Neural crest cell (in vitro differentiated cells): Measurements from ENCODE around the gene ACD. TPM values are rescaled to one million over a fixed set of nuclear protein-coding genes. Genes with fewer than 3 reads are reported as not detected.

Experiments
- DNase-seq: peaks from one replicate; pipeline ENCODE4 v3.0.0; 2021; ENCODE audit warnings: low read depth, mixed read lengths, low spot score
- H3K27ac Mint-ChIP-seq: one replicate; pipeline ENCODE4 v1.8.0; 2021; ENCODE audit warnings: mild to moderate bottlenecking, mixed read lengths; ENCODE audit not compliant: unreplicated experiment
- H3K27me3 Mint-ChIP-seq: 2 replicates; pipeline ENCODE4 v1.8.0; 2021; ENCODE audit warnings: low read depth, mild to moderate bottlenecking, mixed read lengths
- H3K36me3 Mint-ChIP-seq: 2 replicates; pipeline ENCODE4 v1.8.0; 2021; ENCODE audit warnings: low read depth, mild to moderate bottlenecking, mixed read lengths
- H3K4me1 Mint-ChIP-seq: 2 replicates; pipeline ENCODE4 v1.8.0; 2021; ENCODE audit warnings: mixed read lengths
- H3K4me3 Mint-ChIP-seq: one replicate; pipeline ENCODE4 v1.8.0; 2021; ENCODE audit warnings: mild to moderate bottlenecking, mixed read lengths
- H3K9me3 Mint-ChIP-seq: 2 replicates; pipeline ENCODE4 v1.8.0; 2021; ENCODE audit warnings: mixed read lengths
- CTCF ChIP-seq: fragments of 200-600 bp; sonication (generic); conservative IDR thresholded peaks from 2 replicates; pipeline ENCODE4 v1.5.0; 2021; ENCODE audit warnings: antibody characterized with exemption, mild to moderate bottlenecking
- total RNA-seq: library from RNA; stranded (reverse); gene quantifications from 2 replicates; pipeline ENCODE4 v1.2.1, GENCODE V29; 2021

Gene ACD
- total RNA-seq, 1 donor from 2014 or later = 39.3 TPM

GRCh38 chr16:67667453-67667816 lies 7.4 kb upstream of the ACD start:
- peaks cover 24% of the 10 kb centered on the region for H3K4me1 Mint-ChIP-seq
- H3K4me3 Mint-ChIP-seq = peak overlapping the region; percentile 86
- DNase-seq = no peak
- no peak overlapping the region for H3K27ac Mint-ChIP-seq
- no peak for TF ChIP-seq CTCF
- no peaks in the 10 kb centered on the region for H3K27me3 Mint-ChIP-seq
- no peaks in the 10 kb centered on the region for H3K9me3 Mint-ChIP-seq
- peaks cover 3% of the 10 kb centered on the region for H3K36me3 Mint-ChIP-seq

DNA sequence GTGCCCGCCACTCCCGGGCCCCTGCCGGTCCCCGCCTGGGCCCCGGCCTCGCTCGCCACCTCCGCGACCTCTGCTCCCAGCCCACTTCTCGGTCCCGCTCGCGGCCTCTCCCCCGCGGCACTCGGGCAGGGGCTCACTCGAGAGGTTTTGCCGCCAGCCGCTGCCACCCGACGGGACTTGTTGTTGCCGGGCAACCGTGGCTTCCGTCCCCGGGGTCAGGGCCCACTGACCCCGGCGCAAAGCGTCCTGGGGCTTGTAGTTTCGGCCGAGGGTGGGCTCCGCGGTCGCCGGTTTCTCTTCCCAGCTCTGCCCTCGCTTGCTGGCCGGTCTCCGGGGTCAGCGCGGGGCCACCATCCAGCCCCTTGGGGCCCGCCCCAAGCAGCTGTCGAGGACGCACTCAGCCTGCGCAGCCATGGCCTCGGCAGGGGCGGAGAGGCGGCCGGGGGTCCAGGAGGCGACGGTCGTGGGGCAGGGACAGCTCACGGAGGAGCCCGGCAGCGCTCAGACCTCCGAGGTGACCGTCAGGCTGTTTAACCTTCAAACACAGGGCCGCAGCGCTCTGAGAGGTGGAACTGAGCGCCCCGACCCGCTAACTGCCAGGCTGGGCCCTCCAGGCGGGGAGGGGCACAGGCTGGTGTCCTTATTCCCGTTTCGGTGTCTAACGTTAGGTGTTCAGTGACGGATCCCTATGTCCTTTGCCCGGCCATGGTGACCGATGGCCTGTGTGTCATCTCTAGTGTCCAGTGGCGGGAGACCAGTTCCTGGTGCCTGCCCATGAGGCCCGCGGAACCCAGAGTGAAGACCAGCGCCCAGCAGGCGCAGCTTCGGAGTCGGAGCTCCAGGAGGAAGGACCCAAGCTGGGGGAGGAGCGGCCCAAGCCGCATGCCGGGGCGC lies 6.7 kb upstream of the ACD start, which contains the start of the genes C16orf86 and ENKD1:
C16orf86 (plus strand) TSS at position 256 of the 894 bp plus-strand sequence; CDS start at position 413, 157 bp downstream.
ENKD1 (minus strand) TSS at position 192 of the 894 bp plus-strand sequence. CDS start 308 bp downstream, outside the sequence.
- H3K4me1 Mint-ChIP-seq = peaks cover 24% of the 10 kb centered on the region
- peak within 1 kb of the TSS; percentile 86 for H3K4me3 Mint-ChIP-seq
- H3K27ac Mint-ChIP-seq = no peak within 1 kb of the TSS
- H3K36me3 Mint-ChIP-seq = peaks cover 3% of the 10 kb centered on the region
- H3K9me3 Mint-ChIP-seq = no peaks in the 10 kb centered on the region
- no peak for TF ChIP-seq CTCF
- no peaks in the 10 kb centered on the region for H3K27me3 Mint-ChIP-seq
- peak; percentile 81 for DNase-seq

DNA sequence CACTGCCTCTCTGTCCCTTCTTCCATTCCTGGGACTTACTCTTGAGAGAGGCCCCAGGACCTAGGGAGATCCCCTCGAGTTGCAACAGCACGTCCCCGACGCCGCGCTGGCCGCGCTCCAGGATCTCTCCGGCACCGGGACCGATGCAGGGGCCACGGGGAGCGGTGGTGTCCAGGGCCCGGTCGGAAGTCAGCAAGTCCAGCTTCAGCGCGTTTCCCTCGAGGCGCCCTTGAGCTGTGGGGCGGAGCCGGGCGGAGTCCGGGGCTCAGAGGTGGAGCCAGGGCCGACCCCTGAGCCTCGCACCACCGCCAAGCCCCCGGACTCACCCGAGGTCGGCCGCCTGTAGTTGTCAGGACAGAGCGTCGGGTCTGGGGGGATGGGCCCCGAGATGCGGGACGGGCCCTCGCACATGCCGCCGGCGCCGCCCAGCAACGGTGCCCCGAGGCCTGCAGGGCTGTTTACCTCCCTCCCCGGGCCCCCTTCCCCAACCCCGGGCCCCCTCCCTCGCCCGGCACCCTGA lies 6.0 kb upstream of the ACD start:
- H3K36me3 Mint-ChIP-seq = peaks cover 3% of the 10 kb centered on the region
- DNase-seq = peak; percentile 59
- no peak overlapping the region for H3K27ac Mint-ChIP-seq
- peaks cover 28% of the 10 kb centered on the region for H3K4me1 Mint-ChIP-seq
- H3K4me3 Mint-ChIP-seq = peak overlapping the region; percentile 72
- H3K9me3 Mint-ChIP-seq = no peaks in the 10 kb centered on the region
- peaks cover 3% of the 10 kb centered on the region for H3K27me3 Mint-ChIP-seq
- TF ChIP-seq CTCF = no peak

- no peak for DNase-seq
- Mint-ChIP-seq H3K27ac (no peak overlapping the region), H3K36me3 (peaks cover 3% of the 10 kb centered on the region), H3K4me3 (peak overlapping the region; percentile 72), H3K9me3 (no peaks in the 10 kb centered on the region), H3K4me1 (peaks cover 31% of the 10 kb centered on the region), H3K27me3 (peaks cover 6% of the 10 kb centered on the region)
- TF ChIP-seq CTCF = no peak
Observed at GRCh38 chr16:67665598-67665997, 5.5 kb upstream of the ACD start.

DNA sequence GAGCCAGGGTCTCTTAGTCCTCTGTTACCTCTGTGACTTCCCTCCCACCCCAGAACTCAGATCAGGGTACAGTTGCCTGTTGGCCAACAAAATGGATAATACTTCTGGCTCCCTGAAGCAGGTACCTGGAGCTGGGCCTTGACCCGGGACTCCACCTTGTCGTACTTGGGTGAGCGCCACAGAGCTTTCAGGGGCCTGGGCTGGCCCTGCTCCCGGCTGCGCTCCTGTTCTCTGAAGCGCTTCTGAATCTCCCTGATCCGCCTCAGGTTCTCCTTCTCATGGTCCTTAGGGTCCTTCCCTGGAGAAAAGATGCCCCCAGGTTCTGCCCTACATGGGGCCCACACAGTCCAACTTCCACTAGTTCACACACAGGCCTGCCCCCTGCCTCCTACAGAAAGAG lies 4.8 kb upstream of the ACD start:
- DNase-seq = no peak
- Mint-ChIP-seq H3K27me3 (peaks cover 8% of the 10 kb centered on the region), H3K36me3 (peaks cover 3% of the 10 kb centered on the region), H3K4me1 (peaks cover 33% of the 10 kb centered on the region), H3K9me3 (no peaks in the 10 kb centered on the region), H3K4me3 (peak overlapping the region; percentile 72), H3K27ac (no peak overlapping the region)
- no peak for TF ChIP-seq CTCF
